Measurements from ENCODE around the gene EYA2.

EYA2 gene

DNA sequence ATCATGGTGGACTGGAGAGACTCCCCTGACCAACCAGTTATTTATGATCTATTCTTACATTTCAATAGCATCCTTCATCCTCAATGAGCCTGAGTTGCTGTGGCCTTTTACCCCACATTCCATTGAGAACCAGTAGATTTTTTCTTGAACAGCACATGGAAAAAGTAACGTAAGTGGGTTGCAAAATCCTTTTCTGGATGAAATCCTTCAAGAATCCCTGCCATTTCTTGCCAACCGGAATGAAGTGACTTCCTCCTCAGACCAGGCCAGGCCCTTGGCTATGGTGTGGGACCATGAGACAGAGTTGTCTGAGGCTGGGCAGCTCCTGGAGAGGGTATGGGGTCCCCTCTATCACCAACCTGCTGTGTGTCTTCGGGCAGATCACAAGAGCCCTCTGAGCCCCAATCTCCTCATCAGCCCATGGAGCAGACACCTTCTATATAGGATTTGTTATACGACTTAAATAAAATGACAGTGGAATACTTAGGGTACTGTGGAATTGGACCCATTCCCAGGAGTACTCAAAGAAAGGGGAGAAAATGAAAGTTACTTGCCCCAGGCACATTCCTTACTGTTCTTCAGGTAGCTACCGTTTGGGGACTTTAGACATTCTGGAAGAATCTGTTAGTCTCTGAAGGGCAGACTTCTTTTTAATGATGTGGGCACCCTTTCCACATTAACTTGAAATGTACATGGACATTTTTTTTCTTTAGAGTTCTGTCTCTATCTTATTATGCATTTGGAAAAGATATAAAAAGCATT lies 10.9 kb downstream of the EYA2 start:
- H3K36me3 ChIP-seq (ENCODE audit: insufficient read depth), result no peaks in the 10 kb centered on the region; the same call in 1 of the 2 replicates

DNA sequence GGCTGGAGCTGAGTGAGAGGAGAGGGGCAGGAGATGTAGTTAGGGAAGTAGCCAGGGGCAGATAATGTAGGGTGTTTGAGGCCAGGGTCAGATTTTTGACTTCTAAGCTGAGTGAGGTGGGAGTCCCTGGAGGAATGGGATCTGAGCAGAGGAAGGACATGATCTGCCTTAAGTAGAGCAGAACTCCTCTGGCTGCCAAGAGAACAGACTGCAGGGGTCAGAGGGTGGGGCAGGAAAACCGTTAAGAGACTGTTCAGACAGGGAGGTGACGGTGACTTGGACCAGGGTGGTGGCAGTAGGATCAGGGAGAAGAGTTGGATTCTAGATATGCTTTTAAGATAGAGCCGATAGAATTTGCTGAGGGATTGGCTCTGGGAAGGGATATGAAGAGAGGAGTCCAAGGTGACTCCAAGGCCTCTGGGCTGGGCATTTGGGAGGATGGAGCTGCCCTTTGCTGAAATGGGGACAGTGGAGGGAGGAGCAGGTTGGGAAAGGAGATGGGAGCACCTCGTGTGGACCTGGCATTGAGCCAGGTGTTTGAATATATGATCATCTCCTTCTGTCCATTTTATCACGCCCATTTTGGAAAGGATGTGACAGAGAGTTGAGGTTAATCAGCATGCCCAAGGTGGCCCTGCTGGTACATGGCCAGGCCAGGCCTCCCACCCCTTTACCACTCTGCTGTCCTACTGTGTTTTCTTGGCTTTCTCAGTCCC lies 18.8 kb downstream of the EYA2 start:
- Histone ChIP-seq H3K27me3 (ENCODE audit: insufficient read depth, low read depth) (no peaks in the 10 kb centered on the region), H3K9ac (no peak overlapping the region), H3K79me2 (ENCODE audit: insufficient read depth, low read depth) (peaks cover 95% of the 10 kb centered on the region), H4K20me1 (ENCODE audit: insufficient read depth) (peaks cover 22% of the 10 kb centered on the region), H3K4me3 (IDR thresholded peaks at IDR 0.05; ENCODE audit: insufficient read depth, low read depth, low read length) (no peak overlapping the region), H3K27ac (no peak overlapping the region), H3K36me3 (ENCODE audit: insufficient read depth) (0 out of 2 replicates have a peak, but pooled peaks cover under 1% of the 10 kb centered on the region), H2AFZ (ENCODE audit: low read depth) (no peak overlapping the region), H3K4me2 (no peak overlapping the region), H3K4me1 (ENCODE audit: low read depth, poor library complexity, severe bottlenecking) (no peaks in the 10 kb centered on the region)
- TF ChIP-seq, protein P1, sequence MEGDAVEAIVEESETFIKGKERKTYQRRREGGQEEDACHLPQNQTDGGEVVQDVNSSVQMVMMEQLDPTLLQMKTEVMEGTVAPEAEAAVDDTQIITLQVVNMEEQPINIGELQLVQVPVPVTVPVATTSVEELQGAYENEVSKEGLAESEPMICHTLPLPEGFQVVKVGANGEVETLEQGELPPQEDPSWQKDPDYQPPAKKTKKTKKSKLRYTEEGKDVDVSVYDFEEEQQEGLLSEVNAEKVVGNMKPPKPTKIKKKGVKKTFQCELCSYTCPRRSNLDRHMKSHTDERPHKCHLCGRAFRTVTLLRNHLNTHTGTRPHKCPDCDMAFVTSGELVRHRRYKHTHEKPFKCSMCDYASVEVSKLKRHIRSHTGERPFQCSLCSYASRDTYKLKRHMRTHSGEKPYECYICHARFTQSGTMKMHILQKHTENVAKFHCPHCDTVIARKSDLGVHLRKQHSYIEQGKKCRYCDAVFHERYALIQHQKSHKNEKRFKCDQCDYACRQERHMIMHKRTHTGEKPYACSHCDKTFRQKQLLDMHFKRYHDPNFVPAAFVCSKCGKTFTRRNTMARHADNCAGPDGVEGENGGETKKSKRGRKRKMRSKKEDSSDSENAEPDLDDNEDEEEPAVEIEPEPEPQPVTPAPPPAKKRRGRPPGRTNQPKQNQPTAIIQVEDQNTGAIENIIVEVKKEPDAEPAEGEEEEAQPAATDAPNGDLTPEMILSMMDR (conservative IDR thresholded peaks at IDR 0.05; ENCODE audit: low read depth, low read length), result no peak

More for the DNA sequence above, 10.9 kb downstream of the EYA2 start:
- no peaks in the 10 kb centered on the region for H3K27me3 ChIP-seq (ENCODE audit: insufficient read depth, low read depth)
- H3K79me2 ChIP-seq (ENCODE audit: insufficient read depth, low read depth), result peaks cover 100% of the 10 kb centered on the region
- no peak overlapping the region for H3K9ac ChIP-seq
- TF ChIP-seq, protein P1 (conservative IDR thresholded peaks at IDR 0.05; ENCODE audit: low read depth, low read length), result no peak
- H3K4me1 ChIP-seq (ENCODE audit: low read depth, poor library complexity, severe bottlenecking), result peaks cover 19% of the 10 kb centered on the region
- H3K4me3 ChIP-seq (IDR thresholded peaks at IDR 0.05; ENCODE audit: insufficient read depth, low read depth, low read length), result no peak overlapping the region
- H4K20me1 ChIP-seq (ENCODE audit: insufficient read depth), result peaks cover 36% of the 10 kb centered on the region
- H3K27ac ChIP-seq, result no peak overlapping the region
- no peak overlapping the region for H3K4me2 ChIP-seq
- no peak overlapping the region for H2AFZ ChIP-seq (ENCODE audit: low read depth)

DNA sequence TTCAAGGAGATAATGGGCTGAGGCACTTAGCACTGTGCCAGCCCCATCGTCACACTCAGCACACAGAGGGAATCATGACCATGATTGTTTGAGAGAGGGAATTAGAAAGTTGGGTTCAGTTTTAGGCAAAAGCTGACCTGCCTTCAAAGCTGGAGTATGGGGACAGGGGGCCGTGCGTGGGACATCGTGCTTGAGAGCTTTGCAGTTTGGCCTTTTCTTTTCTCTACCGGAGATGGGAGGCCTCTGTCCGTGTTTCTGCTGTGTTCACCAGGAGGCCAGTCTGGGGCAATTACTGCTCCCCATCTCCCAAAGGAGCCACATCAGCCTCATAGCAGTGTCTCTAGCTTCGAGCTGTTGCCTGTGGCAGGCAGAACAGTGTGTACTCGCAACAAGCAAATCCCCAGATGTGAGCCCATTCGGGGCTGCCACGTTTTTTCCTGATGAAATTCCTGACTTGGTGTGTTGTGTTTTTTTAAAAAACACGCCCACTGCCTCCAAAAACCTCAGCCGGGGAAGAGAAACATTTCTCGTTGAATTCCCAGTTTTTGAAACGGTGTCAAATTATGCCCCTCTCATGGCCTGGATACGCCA lies 20.2 kb downstream of the EYA2 start:
- Histone ChIP-seq H3K4me3 (IDR thresholded peaks at IDR 0.05; ENCODE audit: insufficient read depth, low read depth, low read length) (no peak overlapping the region), H3K9ac (no peak overlapping the region), H4K20me1 (ENCODE audit: insufficient read depth) (peaks cover 23% of the 10 kb centered on the region), H3K4me2 (no peak overlapping the region), H3K27ac (no peak overlapping the region), H3K27me3 (ENCODE audit: insufficient read depth, low read depth) (no peaks in the 10 kb centered on the region), H3K79me2 (ENCODE audit: insufficient read depth, low read depth) (peaks cover 95% of the 10 kb centered on the region), H3K36me3 (ENCODE audit: insufficient read depth) (0 out of 2 replicates have a peak, but pooled peaks cover 5% of the 10 kb centered on the region), H2AFZ (ENCODE audit: low read depth) (no peak overlapping the region), H3K4me1 (ENCODE audit: low read depth, poor library complexity, severe bottlenecking) (no peaks in the 10 kb centered on the region)
- TF ChIP-seq, protein P1 (conservative IDR thresholded peaks at IDR 0.05; ENCODE audit: low read depth, low read length), result no peak

DNA sequence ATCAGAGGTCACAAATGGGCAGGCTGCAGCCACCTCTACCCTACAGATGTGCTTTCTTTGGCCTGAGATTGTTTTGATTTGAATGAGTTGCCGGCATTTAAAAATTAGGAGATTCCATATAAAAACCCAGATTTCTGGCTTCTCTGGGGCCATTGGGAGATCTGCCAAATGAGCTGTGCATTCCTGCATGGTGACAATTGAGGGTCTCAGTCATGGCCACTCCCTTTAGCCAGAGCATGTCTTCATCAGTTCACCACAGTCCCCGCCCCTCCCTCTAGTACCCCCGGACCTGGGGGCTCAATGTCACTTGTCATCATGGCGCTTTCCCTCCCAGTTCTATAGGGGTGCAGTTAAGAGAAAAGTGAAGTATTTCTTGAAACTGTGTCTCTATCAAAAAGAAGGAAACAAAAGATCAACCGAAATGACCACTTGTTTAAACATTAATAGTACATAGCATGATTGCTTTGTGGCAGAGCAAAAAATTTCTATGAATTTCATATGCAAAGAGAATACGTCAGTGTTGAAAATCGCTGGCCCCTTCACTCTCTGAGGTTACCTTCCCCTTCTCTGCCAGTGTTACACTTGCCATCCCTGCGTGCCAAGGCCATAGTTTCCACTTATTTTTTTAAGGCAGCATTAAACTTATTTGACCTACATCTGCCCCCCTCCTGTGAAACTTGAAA lies 21.1 kb downstream of the EYA2 start:
- TF ChIP-seq, protein P1 (conservative IDR thresholded peaks at IDR 0.05; ENCODE audit: low read depth, low read length), result no peak
- H3K4me2 ChIP-seq, result no peak overlapping the region
- no peak overlapping the region for H3K9ac ChIP-seq
- peaks cover 26% of the 10 kb centered on the region for H4K20me1 ChIP-seq (ENCODE audit: insufficient read depth)
- H3K36me3 ChIP-seq (ENCODE audit: insufficient read depth), result peaks cover 5% of the 10 kb centered on the region; the same call in 1 of the 2 replicates
- H3K79me2 ChIP-seq (ENCODE audit: insufficient read depth, low read depth), result peaks cover 95% of the 10 kb centered on the region
- no peaks in the 10 kb centered on the region for H3K4me1 ChIP-seq (ENCODE audit: low read depth, poor library complexity, severe bottlenecking)
- no peak overlapping the region for H3K4me3 ChIP-seq (IDR thresholded peaks at IDR 0.05; ENCODE audit: insufficient read depth, low read depth, low read length)
- no peak overlapping the region for H2AFZ ChIP-seq (ENCODE audit: low read depth)
- no peaks in the 10 kb centered on the region for H3K27me3 ChIP-seq (ENCODE audit: insufficient read depth, low read depth)
- H3K27ac ChIP-seq, result no peak overlapping the region

Measured in KMS-11 (cell line).